ENCODE results near the gene CCL4.

DNA sequence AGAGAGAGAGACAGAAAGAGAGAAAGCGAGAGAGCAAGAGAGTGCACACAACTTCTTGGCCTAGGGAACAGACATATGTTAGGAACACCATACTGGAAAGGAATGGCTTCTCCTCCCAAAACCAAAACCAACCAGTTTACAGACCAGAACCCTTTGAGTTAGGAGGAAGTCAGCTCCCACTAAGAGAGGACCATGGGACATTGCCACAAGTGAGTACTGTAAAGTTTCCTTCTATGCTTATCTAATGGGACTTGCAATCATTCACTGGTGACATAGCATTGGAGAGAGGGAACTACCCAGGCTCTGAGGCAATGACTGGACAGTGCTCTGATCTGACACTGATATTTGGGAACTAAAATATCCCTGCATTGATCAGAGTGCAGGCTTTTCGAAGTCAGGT lies 40.4 kb downstream of the CCL4 start:
- no peak for TF ChIP-seq POLR2A (IDR thresholded peaks at IDR 0.05)
- no peak for TF ChIP-seq CTCF (IDR thresholded peaks at IDR 0.05)
- no peak for TF ChIP-seq EP300 (IDR thresholded peaks at IDR 0.05)
- TF ChIP-seq POLR2AphosphoS5 (IDR thresholded peaks at IDR 0.05), result no peak

Data from suprapubic skin (tissue), 4 donors.